Hematopoietic multipotent progenitor cell treated with erythropoietin and hydrocortisone succinate and interleukin-3 and kit ligand, for 17 days (in vitro differentiated cells): Measurements from ENCODE around the gene GHR.
"Not testable (repeated sequence)": the region's sequence is repeated elsewhere in the genome, so short reads cannot be mapped to it uniquely, and the experiment has no call there.

Experiments used
- DNase-seq: peaks from one replicate; pipeline ENCODE4 v3.0.0-alpha.2; 2015; ENCODE audit warnings: low spot score

Gene GHR

GRCh38 chr5:42718591-42718990 lies 295.4 kb downstream of the GHR start:
- DNase-seq: no peak

- no peak for DNase-seq
Observed at GRCh38 chr5:42719034-42719433, 295.8 kb downstream of the GHR start.

GRCh38 chr5:42720251-42720650 lies 297.0 kb downstream of the GHR start:
- no peak for DNase-seq

- no peak for DNase-seq
Observed at GRCh38 chr5:42721484-42721883, 298.2 kb downstream of the GHR start.

- not testable (repeated sequence) for DNase-seq
Observed at GRCh38 chr5:42734531-42735058, 311.4 kb downstream of the GHR start.

- no peak for DNase-seq
Observed at GRCh38 chr5:42740920-42741319, 317.7 kb downstream of the GHR start.

GRCh38 chr5:42745426-42745825 lies 322.2 kb downstream of the GHR start:
- DNase-seq: peak; percentile 21

GRCh38 chr5:42745856-42746255 lies 322.6 kb downstream of the GHR start:
- no peak for DNase-seq

- no peak for DNase-seq
Observed at GRCh38 chr5:42749020-42749419, 325.8 kb downstream of the GHR start.

GRCh38 chr5:42750507-42750906 lies 327.3 kb downstream of the GHR start:
- no peak for DNase-seq

- no peak for DNase-seq
Observed at GRCh38 chr5:42751044-42751443, 327.8 kb downstream of the GHR start.

GRCh38 chr5:42753099-42753498 lies 329.9 kb downstream of the GHR start:
- DNase-seq: no peak

- DNase-seq: no peak
Observed at GRCh38 chr5:42756606-42757601, 333.7 kb downstream of the GHR start, which contains the start of gene CCDC152. TSS of gene CCDC152 (plus strand) at chr5:42756818. CDS start at chr5:42759122, 2,304 bp downstream.

- no peak for DNase-seq
Observed at GRCh38 chr5:42759456-42759855, 336.2 kb downstream of the GHR start.

- no peak for DNase-seq
Observed at GRCh38 chr5:42760426-42760825, 337.2 kb downstream of the GHR start.

GRCh38 chr5:42761791-42762190 lies 338.6 kb downstream of the GHR start:
- DNase-seq: no peak

- DNase-seq: peak; percentile 7
Observed at GRCh38 chr5:42767491-42768105, 344.4 kb downstream of the GHR start.

GRCh38 chr5:42768106-42768504 lies 344.9 kb downstream of the GHR start:
- no peak for DNase-seq

GRCh38 chr5:42770003-42770402 lies 346.8 kb downstream of the GHR start:
- DNase-seq: no peak
